Measurements from ENCODE around the gene SERPINA6.

Gene SERPINA6

GRCh38 chr14:94332063-94332583, 9.0 kb upstream of the SERPINA6 start:
- Histone ChIP-seq H3K4me3 (ENCODE audit: insufficient read length, low read depth) (no peak overlapping the region), H3K4me1 (ENCODE audit: insufficient read depth, insufficient read length) (no peaks in the 10 kb centered on the region), H3K27me3 (ENCODE audit: insufficient read depth, insufficient read length) (no peaks in the 10 kb centered on the region), H3K9me3 (ENCODE audit: insufficient read depth, low read length) (no peaks in the 10 kb centered on the region), H3K9ac (ENCODE audit: insufficient read length, low read depth) (no peak overlapping the region), H3K36me3 (ENCODE audit: insufficient read depth, insufficient read length, low read length) (no peaks in the 10 kb centered on the region)
- no peak for DNase-seq (ENCODE audit: low read depth, low spot score)
- TF ChIP-seq ZNF274 (IDR thresholded peaks at IDR 0.05; ENCODE audit: low read depth, low read length), result no peak
- no peak for TF ChIP-seq YY1 (IDR thresholded peaks at IDR 0.05; ENCODE audit: insufficient read depth, insufficient read length)
- no peak for TF ChIP-seq SUZ12 (IDR thresholded peaks at IDR 0.05; ENCODE audit: extremely low read depth, insufficient read depth, insufficient read length)

DNA sequence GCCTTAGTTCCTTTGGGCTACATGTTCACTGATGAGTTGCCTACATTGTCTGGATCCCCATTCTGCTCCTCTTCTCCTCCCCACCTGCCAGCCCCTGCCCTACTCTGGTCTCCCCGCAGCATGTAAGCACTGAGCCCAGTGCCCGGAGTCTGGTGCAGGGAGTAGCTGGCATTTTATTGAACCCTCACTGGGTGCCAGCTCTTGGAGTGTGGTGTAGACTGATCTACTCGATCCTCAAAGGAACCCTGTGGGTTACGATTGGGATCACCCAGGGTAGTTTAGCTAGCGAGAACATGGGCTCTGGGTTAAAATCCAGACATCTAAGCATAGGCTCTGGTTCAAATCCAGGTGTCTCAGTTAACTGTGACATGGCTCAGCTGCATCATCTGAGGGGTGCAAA, 8.3 kb upstream of the SERPINA6 start:
- H3K27me3 ChIP-seq (ENCODE audit: insufficient read depth, insufficient read length), result no peaks in the 10 kb centered on the region
- H3K9ac ChIP-seq (ENCODE audit: insufficient read length, low read depth), result no peak overlapping the region
- no peaks in the 10 kb centered on the region for H3K9me3 ChIP-seq (ENCODE audit: insufficient read depth, low read length)

GRCh38 chr14:94330857-94331256, 7.7 kb upstream of the SERPINA6 start:
- Histone ChIP-seq H3K9me3 (ENCODE audit: insufficient read depth, low read length) (no peaks in the 10 kb centered on the region), H3K4me3 (ENCODE audit: insufficient read length, low read depth) (no peak overlapping the region)
- TF ChIP-seq ZNF274 (IDR thresholded peaks at IDR 0.05; ENCODE audit: low read depth, low read length), result no peak
- TF ChIP-seq YY1 (IDR thresholded peaks at IDR 0.05; ENCODE audit: insufficient read depth, insufficient read length), result no peak
- TF ChIP-seq SUZ12 (IDR thresholded peaks at IDR 0.05; ENCODE audit: extremely low read depth, insufficient read depth, insufficient read length), result no peak

More for the DNA sequence above, 8.3 kb upstream of the SERPINA6 start:
- TF ChIP-seq YY1 (IDR thresholded peaks at IDR 0.05; ENCODE audit: insufficient read depth, insufficient read length) (no peak), ZNF274 (IDR thresholded peaks at IDR 0.05; ENCODE audit: low read depth, low read length) (no peak), SUZ12 (IDR thresholded peaks at IDR 0.05; ENCODE audit: extremely low read depth, insufficient read depth, insufficient read length) (no peak)
- H3K36me3 ChIP-seq (ENCODE audit: insufficient read depth, insufficient read length, low read length), result no peaks in the 10 kb centered on the region
- DNase-seq (ENCODE audit: low read depth, low spot score), result no peak
- H3K4me3 ChIP-seq (ENCODE audit: insufficient read length, low read depth), result no peak overlapping the region
- H3K4me1 ChIP-seq (ENCODE audit: insufficient read depth, insufficient read length), result no peaks in the 10 kb centered on the region

GRCh38 chr14:94330432-94330831, 7.3 kb upstream of the SERPINA6 start:
- Histone ChIP-seq H3K27me3 (ENCODE audit: insufficient read depth, insufficient read length) (no peaks in the 10 kb centered on the region), H3K9me3 (ENCODE audit: insufficient read depth, low read length) (no peaks in the 10 kb centered on the region), H3K36me3 (ENCODE audit: insufficient read depth, insufficient read length, low read length) (no peaks in the 10 kb centered on the region), H3K4me1 (ENCODE audit: insufficient read depth, insufficient read length) (no peaks in the 10 kb centered on the region), H3K4me3 (ENCODE audit: insufficient read length, low read depth) (no peak overlapping the region), H3K9ac (ENCODE audit: insufficient read length, low read depth) (no peak overlapping the region)
- no peak for DNase-seq (ENCODE audit: low read depth, low spot score)
- TF ChIP-seq ZNF274 (IDR thresholded peaks at IDR 0.05; ENCODE audit: low read depth, low read length) (no peak), SUZ12 (IDR thresholded peaks at IDR 0.05; ENCODE audit: extremely low read depth, insufficient read depth, insufficient read length) (no peak), YY1 (IDR thresholded peaks at IDR 0.05; ENCODE audit: insufficient read depth, insufficient read length) (no peak)

More at GRCh38 chr14:94330857-94331256, 7.7 kb upstream of the SERPINA6 start:
- Histone ChIP-seq H3K4me1 (ENCODE audit: insufficient read depth, insufficient read length) (no peaks in the 10 kb centered on the region), H3K27me3 (ENCODE audit: insufficient read depth, insufficient read length) (no peaks in the 10 kb centered on the region), H3K9ac (ENCODE audit: insufficient read length, low read depth) (no peak overlapping the region), H3K36me3 (ENCODE audit: insufficient read depth, insufficient read length, low read length) (no peaks in the 10 kb centered on the region)
- DNase-seq (ENCODE audit: low read depth, low spot score), result no peak

DNA sequence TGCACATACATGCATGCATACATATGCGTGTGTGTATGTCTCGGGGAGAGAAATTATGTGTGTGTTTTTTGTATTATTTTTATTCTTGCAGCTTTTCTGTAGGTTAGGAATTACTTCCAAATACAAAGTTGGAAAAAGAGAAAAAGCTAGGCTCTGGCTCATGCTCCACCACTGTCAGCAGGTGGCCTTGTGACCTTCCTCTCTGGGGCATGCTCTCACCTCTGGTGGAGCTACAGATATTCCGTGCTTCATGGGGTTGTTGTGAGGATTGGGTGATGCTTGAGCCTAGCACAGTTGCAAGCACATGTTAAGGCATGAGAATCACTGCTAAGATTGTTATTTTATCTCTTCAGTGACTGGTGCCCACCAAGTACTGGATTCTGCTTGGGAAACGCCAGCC, 6.7 kb upstream of the SERPINA6 start:
- H3K27me3 ChIP-seq (ENCODE audit: insufficient read depth, insufficient read length), result no peaks in the 10 kb centered on the region
- H3K4me3 ChIP-seq (ENCODE audit: insufficient read length, low read depth), result no peak overlapping the region
- no peak for DNase-seq (ENCODE audit: low read depth, low spot score)
- no peaks in the 10 kb centered on the region for H3K9me3 ChIP-seq (ENCODE audit: insufficient read depth, low read length)
- H3K4me1 ChIP-seq (ENCODE audit: insufficient read depth, insufficient read length), result no peaks in the 10 kb centered on the region
- H3K9ac ChIP-seq (ENCODE audit: insufficient read length, low read depth), result no peak overlapping the region
- TF ChIP-seq SUZ12 (IDR thresholded peaks at IDR 0.05; ENCODE audit: extremely low read depth, insufficient read depth, insufficient read length), result no peak
- H3K36me3 ChIP-seq (ENCODE audit: insufficient read depth, insufficient read length, low read length), result no peaks in the 10 kb centered on the region

DNA sequence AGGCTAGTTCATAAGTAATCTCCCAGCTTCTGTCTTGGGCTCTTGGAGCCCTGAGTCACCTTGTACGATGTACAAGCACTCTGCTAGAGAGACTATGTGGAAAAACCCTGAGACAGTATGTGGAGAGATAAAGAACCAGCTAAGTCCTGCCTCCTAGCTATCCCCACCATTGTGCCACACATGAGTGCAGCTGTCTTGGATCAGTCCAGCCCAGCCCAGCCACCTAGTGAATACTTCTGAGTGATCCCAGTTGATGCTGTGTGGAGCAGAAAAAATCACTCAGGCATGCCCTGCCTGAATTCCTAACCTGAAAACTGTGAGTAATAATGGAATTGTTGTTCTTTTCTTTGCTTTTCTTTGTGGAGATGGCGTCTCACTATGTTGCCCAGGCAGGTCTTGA, 5.1 kb upstream of the SERPINA6 start:
- DNase-seq (ENCODE audit: low read depth, low spot score), result no peak
- no peak overlapping the region for H3K9ac ChIP-seq (ENCODE audit: insufficient read length, low read depth)
- TF ChIP-seq ZNF274 (IDR thresholded peaks at IDR 0.05; ENCODE audit: low read depth, low read length), result no peak
- no peaks in the 10 kb centered on the region for H3K27me3 ChIP-seq (ENCODE audit: insufficient read depth, insufficient read length)
- H3K9me3 ChIP-seq (ENCODE audit: insufficient read depth, low read length), result no peaks in the 10 kb centered on the region
- no peaks in the 10 kb centered on the region for H3K4me1 ChIP-seq (ENCODE audit: insufficient read depth, insufficient read length)
- H3K4me3 ChIP-seq (ENCODE audit: insufficient read length, low read depth), result no peak overlapping the region
- no peaks in the 10 kb centered on the region for H3K36me3 ChIP-seq (ENCODE audit: insufficient read depth, insufficient read length, low read length)

- H3K36me3 ChIP-seq (ENCODE audit: insufficient read depth, insufficient read length, low read length), result no peaks in the 10 kb centered on the region
- no peaks in the 10 kb centered on the region for H3K27me3 ChIP-seq (ENCODE audit: insufficient read depth, insufficient read length)
- H3K9me3 ChIP-seq (ENCODE audit: insufficient read depth, low read length), result no peaks in the 10 kb centered on the region
- DNase-seq (ENCODE audit: low read depth, low spot score), result no peak
- no peak overlapping the region for H3K9ac ChIP-seq (ENCODE audit: insufficient read length, low read depth)
- no peaks in the 10 kb centered on the region for H3K4me1 ChIP-seq (ENCODE audit: insufficient read depth, insufficient read length)
- no peak for TF ChIP-seq ZNF274 (IDR thresholded peaks at IDR 0.05; ENCODE audit: low read depth, low read length)
- no peak for TF ChIP-seq SUZ12 (IDR thresholded peaks at IDR 0.05; ENCODE audit: extremely low read depth, insufficient read depth, insufficient read length)
- no peak for TF ChIP-seq YY1 (IDR thresholded peaks at IDR 0.05; ENCODE audit: insufficient read depth, insufficient read length)
- H3K4me3 ChIP-seq (ENCODE audit: insufficient read length, low read depth), result no peak overlapping the region
These were observed 1.5 kb downstream of the SERPINA6 start for GRCh38 chr14:94321421-94322271.

Data from NT2/D1 (cell line).